Measurements from ENCODE around the gene AKAP13.

- TF ChIP-seq TCF12 (IDR thresholded peaks at IDR 0.05): no peak
- TF ChIP-seq, protein P1, sequence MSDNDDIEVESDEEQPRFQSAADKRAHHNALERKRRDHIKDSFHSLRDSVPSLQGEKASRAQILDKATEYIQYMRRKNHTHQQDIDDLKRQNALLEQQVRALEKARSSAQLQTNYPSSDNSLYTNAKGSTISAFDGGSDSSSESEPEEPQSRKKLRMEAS (IDR thresholded peaks at IDR 0.05; ENCODE audit: low read depth): no peak
- no peak for TF ChIP-seq CTCF (IDR thresholded peaks at IDR 0.05)
- TF ChIP-seq POLR2AphosphoS5 (IDR thresholded peaks at IDR 0.05; ENCODE audit: low read depth, low read length): no peak
- TF ChIP-seq RAD21 (IDR thresholded peaks at IDR 0.05; ENCODE audit: low read length): no peak
- TF ChIP-seq MXI1 (IDR thresholded peaks at IDR 0.05; ENCODE audit: low read depth, low read length): no peak
- TF ChIP-seq FOXM1 (IDR thresholded peaks at IDR 0.05; ENCODE audit: low read depth): no peak
- TF ChIP-seq YY1 (IDR thresholded peaks at IDR 0.05; ENCODE audit: low read depth): no peak
- no peak for TF ChIP-seq NFIC (IDR thresholded peaks at IDR 0.05; ENCODE audit: borderline replicate concordance)
- no peak for TF ChIP-seq EP300 (IDR thresholded peaks at IDR 0.05; ENCODE audit: borderline replicate concordance in 1 of 2, low read depth in 1 of 2, low read length in 1 of 2)
- no peak for TF ChIP-seq MEF2A (IDR thresholded peaks at IDR 0.05; ENCODE audit: borderline replicate concordance, low read depth)
- no peak for TF ChIP-seq USF2 (IDR thresholded peaks at IDR 0.05; ENCODE audit: borderline replicate concordance, low read depth, low read length)
- TF ChIP-seq, protein P2, sequence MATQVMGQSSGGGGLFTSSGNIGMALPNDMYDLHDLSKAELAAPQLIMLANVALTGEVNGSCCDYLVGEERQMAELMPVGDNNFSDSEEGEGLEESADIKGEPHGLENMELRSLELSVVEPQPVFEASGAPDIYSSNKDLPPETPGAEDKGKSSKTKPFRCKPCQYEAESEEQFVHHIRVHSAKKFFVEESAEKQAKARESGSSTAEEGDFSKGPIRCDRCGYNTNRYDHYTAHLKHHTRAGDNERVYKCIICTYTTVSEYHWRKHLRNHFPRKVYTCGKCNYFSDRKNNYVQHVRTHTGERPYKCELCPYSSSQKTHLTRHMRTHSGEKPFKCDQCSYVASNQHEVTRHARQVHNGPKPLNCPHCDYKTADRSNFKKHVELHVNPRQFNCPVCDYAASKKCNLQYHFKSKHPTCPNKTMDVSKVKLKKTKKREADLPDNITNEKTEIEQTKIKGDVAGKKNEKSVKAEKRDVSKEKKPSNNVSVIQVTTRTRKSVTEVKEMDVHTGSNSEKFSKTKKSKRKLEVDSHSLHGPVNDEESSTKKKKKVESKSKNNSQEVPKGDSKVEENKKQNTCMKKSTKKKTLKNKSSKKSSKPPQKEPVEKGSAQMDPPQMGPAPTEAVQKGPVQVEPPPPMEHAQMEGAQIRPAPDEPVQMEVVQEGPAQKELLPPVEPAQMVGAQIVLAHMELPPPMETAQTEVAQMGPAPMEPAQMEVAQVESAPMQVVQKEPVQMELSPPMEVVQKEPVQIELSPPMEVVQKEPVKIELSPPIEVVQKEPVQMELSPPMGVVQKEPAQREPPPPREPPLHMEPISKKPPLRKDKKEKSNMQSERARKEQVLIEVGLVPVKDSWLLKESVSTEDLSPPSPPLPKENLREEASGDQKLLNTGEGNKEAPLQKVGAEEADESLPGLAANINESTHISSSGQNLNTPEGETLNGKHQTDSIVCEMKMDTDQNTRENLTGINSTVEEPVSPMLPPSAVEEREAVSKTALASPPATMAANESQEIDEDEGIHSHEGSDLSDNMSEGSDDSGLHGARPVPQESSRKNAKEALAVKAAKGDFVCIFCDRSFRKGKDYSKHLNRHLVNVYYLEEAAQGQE (IDR thresholded peaks at IDR 0.05; ENCODE audit: low read depth, low read length): no peak
- no peak for TF ChIP-seq RCOR1 (IDR thresholded peaks at IDR 0.05; ENCODE audit: low read length)
Observed at GRCh38 chr15:85477061-85477460, 96.7 kb downstream of the AKAP13 start.

Data from SK-N-SH (cell line).